Keratinocyte (primary cell): ENCODE measurements around the gene CDH8. TPM values are rescaled to one million over a fixed set of nuclear protein-coding genes. Genes with fewer than 3 reads are reported as not detected.

Experiments
- DNase-seq: peaks from one replicate; pipeline ENCODE4 v3.0.0-alpha.2; 2011; ENCODE audit warnings: low read depth, missing footprints, low spot score
- FAIRE-seq: peaks from 2 replicates; lab custom pipeline; 2011; peaks lifted over from hg19 to GRCh38; lab: Jason Lieb, UNC
- H2AFZ ChIP-seq: 2 replicates; pipeline ENCODE4 v1.6.0; 2012; ENCODE audit warnings: low read length, control low read depth, inconsistent platforms; ENCODE audit not compliant: control insufficient read depth
- H3K27ac ChIP-seq: 2 replicates; pipeline ENCODE4 v1.5.1; 2011; ENCODE audit warnings: low read length; ENCODE audit not compliant: control insufficient read depth, insufficient read depth
- H3K27me3 ChIP-seq: 3 replicates; pipeline ENCODE4 v1.6.0; 2011; ENCODE audit warnings: low read length; ENCODE audit not compliant: control insufficient read depth, insufficient read depth; ENCODE audit errors: extremely low read depth
- H3K36me3 ChIP-seq, 2 experiments: 2 replicates in 1 of 2; 3 replicates in 1 of 2; pipeline ENCODE4 v1.5.1; 2011; ENCODE audit warnings: low read length in 2 of 2, mild to moderate bottlenecking in 1 of 2; ENCODE audit not compliant: control insufficient read depth in 2 of 2, insufficient read depth in 2 of 2; ENCODE audit errors: extremely low read depth in 1 of 2
- H3K4me1 ChIP-seq: 3 replicates; pipeline ENCODE4 v1.5.1; 2011; ENCODE audit warnings: low read length; ENCODE audit not compliant: control insufficient read depth, insufficient read depth; ENCODE audit errors: extremely low read depth
- H3K4me2 ChIP-seq: 3 replicates; pipeline ENCODE4 v1.6.0; 2011; ENCODE audit warnings: low read depth, low read length; ENCODE audit not compliant: control insufficient read depth, insufficient read depth; ENCODE audit errors: extremely low read depth
- H3K4me3 ChIP-seq, 3 experiments: fragments of 200-600 bp in 1 of 3; sonication (generic) in 1 of 3; 2 replicates in 2 of 3; 3 replicates in 1 of 3; pipeline ENCODE4 v1.5.1; 2011 to 2016; ENCODE audit warnings: low read length in 3 of 3, mild to moderate bottlenecking in 3 of 3, control low read depth in 2 of 3, inconsistent platforms in 1 of 3, low read depth in 1 of 3, mixed read lengths in 1 of 3, mixed run types in 1 of 3, moderate library complexity in 1 of 3; ENCODE audit not compliant: control insufficient read depth in 2 of 3, insufficient read depth in 2 of 3; ENCODE audit errors: extremely low read depth in 1 of 3
- H3K79me2 ChIP-seq: 2 replicates; pipeline ENCODE4 v1.6.0; 2012; ENCODE audit warnings: low read length; ENCODE audit not compliant: control insufficient read depth, insufficient read depth
- H3K9ac ChIP-seq: 3 replicates; pipeline ENCODE4 v1.6.0; 2011; ENCODE audit warnings: low read length; ENCODE audit not compliant: control insufficient read depth, insufficient read depth; ENCODE audit errors: extremely low read depth
- H3K9me1 ChIP-seq: 3 replicates; pipeline ENCODE4 v1.6.0; 2011; ENCODE audit warnings: low read length; ENCODE audit not compliant: control insufficient read depth, insufficient read depth; ENCODE audit errors: extremely low read depth
- H3K9me3 ChIP-seq: 2 replicates; pipeline ENCODE4 v1.5.1; 2012; ENCODE audit warnings: low read depth, low read length; ENCODE audit not compliant: control insufficient read depth
- H4K20me1 ChIP-seq: 3 replicates; pipeline ENCODE4 v1.6.0; 2011; ENCODE audit warnings: low read length; ENCODE audit not compliant: control insufficient read depth, insufficient read depth; ENCODE audit errors: extremely low read depth
- EZH2 ChIP-seq: IDR thresholded peaks from one replicate; pipeline ENCODE4 v1.6.1; 2012; ENCODE audit warnings: inconsistent platforms, mild to moderate bottlenecking, low read length, moderate library complexity
- dilution Hi-C: fragments of 300-500 bp; cut with MboI; formaldehyde crosslinking; loops from one replicate; pipeline ENCODE4 v1.7.0; 2020; ENCODE audit warnings: low sequenced_read_pairs; ENCODE audit not compliant: extremely low pct_ligation_motif_present
- polyA plus RNA-seq, 5 experiments: library from polyadenylated mRNA; depleted of rRNA in 3 of 5; stranded (reverse) in 3 of 5; stranded (forward) in 1 of 5; unstranded in 1 of 5; fragments of >200 nt; gene quantifications; 1 replicate in 1 of 5; 2 replicates in 3 of 5; 3 replicates in 1 of 5; pipeline versions ENCODE4 v1.2.1 to v1.2.3, GENCODE V29; 2011 to 2012; ENCODE audit warnings: missing spikeins in 2 of 5, low read depth in 1 of 5, low replicate concordance in 1 of 5
- TF ChIP-seq, protein P1 (sequence below), 3 experiments: IDR thresholded peaks in 1 of 3; conservative IDR thresholded peaks in 1 of 3; optimal IDR thresholded peaks in 1 of 3; 2 replicates in 2 of 3; 3 replicates in 1 of 3; pipeline versions ENCODE3 to v1.5.1; 2011; ENCODE audit warnings: low read length in 3 of 3, mild to moderate bottlenecking in 3 of 3, moderate library complexity in 2 of 3, control low read depth in 1 of 3, inconsistent platforms in 1 of 3; ENCODE audit not compliant: insufficient read depth in 2 of 3; ENCODE audit errors: extremely low read depth in 1 of 3

CDH8 gene
- polyA plus RNA-seq, 1 donor (not counting 4 experiments of a cell fraction or from before 2014, with no cell fraction given) = 0.18 TPM

DNA sequence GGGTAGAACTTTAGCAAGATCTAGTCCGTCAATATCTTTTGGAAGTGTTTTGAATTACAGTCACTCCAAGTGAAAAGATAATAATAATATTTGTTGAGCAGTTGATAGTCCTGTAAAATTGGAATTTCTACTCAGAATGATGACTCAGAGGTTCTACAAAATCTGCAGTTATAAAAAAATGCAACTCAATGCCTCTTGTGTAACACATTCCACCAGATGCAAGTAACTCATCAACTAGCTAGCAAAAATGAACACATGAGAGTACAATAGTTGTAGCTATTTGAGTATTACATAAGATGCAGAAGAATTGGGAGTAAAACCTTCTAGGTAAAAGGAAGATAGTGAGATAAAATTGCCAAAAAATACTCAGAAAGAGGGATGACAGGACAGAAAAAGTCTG is 177.2 kb downstream of the CDH8 start:
- Histone ChIP-seq H3K4me2 (no peak overlapping the region), H3K9me1 (no peaks in the 10 kb centered on the region), H3K79me2 (no peaks in the 10 kb centered on the region), H3K36me3 (no peaks in the 10 kb centered on the region), H3K4me3 (no peak overlapping the region), H3K27me3 (no peaks in the 10 kb centered on the region), H4K20me1 (no peaks in the 10 kb centered on the region), H3K9ac (no peak overlapping the region), H3K27ac (no peak overlapping the region), H3K4me1 (no peaks in the 10 kb centered on the region), H3K9me3 (no peaks in the 10 kb centered on the region), H2AFZ (no peak overlapping the region)
- no peak for FAIRE-seq
- dilution Hi-C loops = no loop called here
- no peak for DNase-seq
- TF ChIP-seq EZH2 = no peak
- TF ChIP-seq, protein P1, sequence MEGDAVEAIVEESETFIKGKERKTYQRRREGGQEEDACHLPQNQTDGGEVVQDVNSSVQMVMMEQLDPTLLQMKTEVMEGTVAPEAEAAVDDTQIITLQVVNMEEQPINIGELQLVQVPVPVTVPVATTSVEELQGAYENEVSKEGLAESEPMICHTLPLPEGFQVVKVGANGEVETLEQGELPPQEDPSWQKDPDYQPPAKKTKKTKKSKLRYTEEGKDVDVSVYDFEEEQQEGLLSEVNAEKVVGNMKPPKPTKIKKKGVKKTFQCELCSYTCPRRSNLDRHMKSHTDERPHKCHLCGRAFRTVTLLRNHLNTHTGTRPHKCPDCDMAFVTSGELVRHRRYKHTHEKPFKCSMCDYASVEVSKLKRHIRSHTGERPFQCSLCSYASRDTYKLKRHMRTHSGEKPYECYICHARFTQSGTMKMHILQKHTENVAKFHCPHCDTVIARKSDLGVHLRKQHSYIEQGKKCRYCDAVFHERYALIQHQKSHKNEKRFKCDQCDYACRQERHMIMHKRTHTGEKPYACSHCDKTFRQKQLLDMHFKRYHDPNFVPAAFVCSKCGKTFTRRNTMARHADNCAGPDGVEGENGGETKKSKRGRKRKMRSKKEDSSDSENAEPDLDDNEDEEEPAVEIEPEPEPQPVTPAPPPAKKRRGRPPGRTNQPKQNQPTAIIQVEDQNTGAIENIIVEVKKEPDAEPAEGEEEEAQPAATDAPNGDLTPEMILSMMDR (optimal IDR thresholded peaks at IDR 0.05 in 1 of 3, IDR thresholded peaks at IDR 0.05 in 1 of 3, conservative IDR thresholded peaks at IDR 0.05 in 1 of 3; ENCODE audit: extremely low read depth in 1 of 3, insufficient read depth in 2 of 3, low read length in 3 of 3) = no peak

DNA sequence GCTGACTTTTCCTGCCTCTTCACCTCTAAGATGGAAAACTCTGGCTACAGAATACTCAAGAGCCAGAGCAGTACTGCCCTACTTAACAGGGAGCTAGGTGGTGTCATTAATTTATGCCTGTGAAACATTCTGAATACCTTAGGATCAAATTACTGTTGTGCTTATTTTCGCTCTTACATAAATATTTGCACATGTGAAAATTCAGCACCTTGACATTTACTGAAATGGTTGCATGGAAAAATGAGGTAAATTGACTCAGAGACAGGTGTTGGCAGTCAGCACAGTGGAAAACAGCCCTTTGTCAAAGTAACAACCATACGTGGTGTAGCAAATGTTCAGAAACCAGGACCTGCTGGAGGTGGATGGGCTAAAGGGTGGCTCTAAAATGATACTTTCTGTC is 193.6 kb downstream of the CDH8 start:
- H3K27me3 ChIP-seq = no peaks in the 10 kb centered on the region
- H3K36me3 ChIP-seq = no peaks in the 10 kb centered on the region
- no peak overlapping the region for H3K4me3 ChIP-seq
- H3K9me1 ChIP-seq = no peaks in the 10 kb centered on the region
- no peaks in the 10 kb centered on the region for H3K79me2 ChIP-seq
- TF ChIP-seq, protein P1 (optimal IDR thresholded peaks at IDR 0.05 in 1 of 3, IDR thresholded peaks at IDR 0.05 in 1 of 3, conservative IDR thresholded peaks at IDR 0.05 in 1 of 3; ENCODE audit: extremely low read depth in 1 of 3, insufficient read depth in 2 of 3, low read length in 3 of 3) = no peak
- TF ChIP-seq EZH2 = no peak
- FAIRE-seq (no peak), DNase-seq (no peak)
- H3K9ac ChIP-seq = no peak overlapping the region
- no peak overlapping the region for H2AFZ ChIP-seq
- no peaks in the 10 kb centered on the region for H3K4me1 ChIP-seq
- no peaks in the 10 kb centered on the region for H3K9me3 ChIP-seq
- H3K27ac ChIP-seq = no peak overlapping the region
- H4K20me1 ChIP-seq = no peaks in the 10 kb centered on the region
- H3K4me2 ChIP-seq = no peak overlapping the region
- dilution Hi-C loops = no loop called here
